HepG2 (cell line): ENCODE data around the gene MGARP. TPM values are rescaled to one million over a fixed set of nuclear protein-coding genes. Genes with fewer than 3 reads are reported as not detected.

Source experiments
- ATAC-seq: fragments of 200-7000 bp; cut with Tn5 transposase; 3 replicates; pipeline ENCODE4 v1.9.1; 2020; ENCODE audit warnings: mild to moderate bottlenecking, moderate library complexity
- BruUV-seq: library from RNA; stranded (reverse); fragments of 400-500 nt; replicated peaks from 2 replicates; lab custom pipeline; 2021; lab: Mats Ljungman, UMichigan
- CTCF ChIA-PET: fragments of 300-600 bp; formaldehyde crosslinking; extraction: SDS; loops from one replicate; lab custom pipeline; 2021; ENCODE audit warnings: low total read pairs, inconsistent platforms, low intra/inter-chr PET ratio; lab: Yijun Ruan, JAX
- POLR2A ChIA-PET: fragments of 350-600 bp; sonication (Branson Sonifier 250); formaldehyde crosslinking; loops from one replicate; lab custom pipeline; 2020; ENCODE audit warnings: antibody characterized with exemption, inconsistent platforms; lab: Yijun Ruan, JAX
- DNase-seq: peaks from one replicate; pipeline ENCODE4 v3.0.0-alpha.2; 2015; ENCODE audit warnings: low spot score
- FAIRE-seq: peaks from 3 replicates; lab custom pipeline; 2011; peaks lifted over from hg19 to GRCh38; lab: Jason Lieb, UNC
- H2AFZ ChIP-seq: one replicate; pipeline ENCODE4 v1.6.1; 2011; ENCODE audit warnings: low read length, inconsistent platforms
- H3K27ac ChIP-seq: fragments of 300-600 bp; 3 replicates; pipeline ENCODE4 v1.8.0; 2011; ENCODE audit warnings: mixed run types, mild to moderate bottlenecking, mixed read lengths, low read length, inconsistent platforms; ENCODE audit not compliant: insufficient read depth; ENCODE audit errors: extremely low read length
- H3K27me3 ChIP-seq, 2 experiments: fragments of 200-600 bp in 1 of 2; 2 replicates in 1 of 2; 3 replicates in 1 of 2; pipeline versions ENCODE4 v1.6.0 to v1.8.0; 2011; ENCODE audit warnings: low read length in 2 of 2, mild to moderate bottlenecking in 2 of 2, moderate library complexity in 2 of 2, inconsistent platforms in 1 of 2; ENCODE audit not compliant: insufficient read depth in 2 of 2, control insufficient read depth in 1 of 2
- H3K36me3 ChIP-seq, 2 experiments: fragments of 200-600 bp in 1 of 2; replicated peaks in 1 of 2; 2 replicates in 1 of 2; 3 replicates in 1 of 2; pipeline versions ENCODE4 v1.5.1 to v1.8.0; 2011; ENCODE audit warnings: low read length in 2 of 2, inconsistent platforms in 1 of 2; ENCODE audit not compliant: insufficient read depth in 2 of 2, control insufficient read depth in 1 of 2
- H3K4me1 ChIP-seq: 2 replicates; pipeline ENCODE4 v1.5.1; 2012; ENCODE audit warnings: low read length, inconsistent platforms; ENCODE audit not compliant: insufficient read depth
- H3K4me2 ChIP-seq: 2 replicates; pipeline ENCODE4 v1.6.0; 2011; ENCODE audit warnings: low read depth, low read length, inconsistent platforms
- H3K4me3 ChIP-seq, 3 experiments: fragments of 200-600 bp in 1 of 3; sonication (generic), shearing (Covaris generic) in 1 of 3; replicated peaks in 1 of 3; 2 replicates each; pipeline ENCODE4 v1.5.1; 2011 to 2016; ENCODE audit warnings: low read length in 3 of 3, inconsistent platforms in 2 of 3, low read depth in 2 of 3, mild to moderate bottlenecking in 2 of 3, control low read depth in 1 of 3, mixed read lengths in 1 of 3; ENCODE audit not compliant: insufficient read depth in 1 of 3
- H3K79me2 ChIP-seq: one replicate; pipeline ENCODE4 v1.6.1; 2011; ENCODE audit warnings: low read length, inconsistent platforms; ENCODE audit not compliant: insufficient read depth
- H3K9ac ChIP-seq: 2 replicates; pipeline ENCODE4 v1.6.0; 2011; ENCODE audit warnings: mild to moderate bottlenecking, low read depth, low read length, inconsistent platforms; ENCODE audit not compliant: insufficient read depth
- H3K9me3 ChIP-seq: 2 replicates; pipeline ENCODE4 v1.5.1; 2012; ENCODE audit warnings: mild to moderate bottlenecking, low read length
- H4K20me1 ChIP-seq: 2 replicates; pipeline ENCODE4 v1.6.0; 2011; ENCODE audit warnings: inconsistent platforms, mild to moderate bottlenecking, low read length, moderate library complexity; ENCODE audit not compliant: insufficient read depth
- PHF21A ChIP-seq: sonication (generic); formaldehyde crosslinking; IDR thresholded peaks from 2 replicates; pipeline ENCODE4 v1.5.0; 2020; ENCODE audit warnings: mild to moderate bottlenecking, missing genetic modification reagents
- PHF5A ChIP-seq: IDR thresholded peaks from one replicate; pipeline ENCODE4 v1.6.1; 2018; ENCODE audit warnings: low read depth, missing genetic modification reagents; ENCODE audit not compliant: unreplicated experiment
- ZNF18 ChIP-seq: sonication (generic); formaldehyde crosslinking; IDR thresholded peaks from 2 replicates; pipeline ENCODE4 v1.8.0; 2022; ENCODE audit warnings: mild to moderate bottlenecking, missing genetic modification reagents; ENCODE audit not compliant: insufficient replicate concordance
- ZNF180 ChIP-seq: sonication (generic); formaldehyde crosslinking; IDR thresholded peaks from 2 replicates; pipeline ENCODE4 v1.4.0; 2020; ENCODE audit warnings: low read depth, missing genetic modification reagents, borderline replicate concordance
- ZNF383 ChIP-seq: sonication (generic); formaldehyde crosslinking; IDR thresholded peaks from 2 replicates; pipeline ENCODE4 v1.4.0; 2020; ENCODE audit warnings: missing genetic modification reagents, mild to moderate bottlenecking, borderline replicate concordance
- ZNF543 ChIP-seq: sonication (generic); formaldehyde crosslinking; IDR thresholded peaks from 2 replicates; pipeline ENCODE4 v1.4.0; 2020; ENCODE audit warnings: mild to moderate bottlenecking, missing genetic modification reagents
- ZNF704 ChIP-seq: sonication (generic); formaldehyde crosslinking; IDR thresholded peaks from 2 replicates; pipeline ENCODE4 v1.8.1; 2023; ENCODE audit warnings: mild to moderate bottlenecking, inconsistent platforms, moderate library complexity, missing genetic modification reagents, borderline replicate concordance
- ZNF709 ChIP-seq: sonication (generic); formaldehyde crosslinking; IDR thresholded peaks from 2 replicates; pipeline ENCODE4 v1.5.0; 2020; ENCODE audit warnings: mild to moderate bottlenecking, missing genetic modification reagents
- ZSCAN29 ChIP-seq: sonication (generic); formaldehyde crosslinking; conservative IDR thresholded peaks from 2 replicates; pipeline ENCODE4 v1.4.0; 2020; ENCODE audit warnings: mild to moderate bottlenecking, missing genetic modification reagents
- WGBS: methylation state at CpG from one replicate; pipeline ENCODE4 v1.1.6; 2017; ENCODE audit warnings: low lambda C conversion rate; 5-methylcytosine and 5-hydroxymethylcytosine counted together
- in situ Hi-C: cut with HindIII; loops from 2 replicates; pipeline ENCODE4 v1.10.0; 2017; ENCODE audit warnings: low pct_unique_long_range_greater_than_20kb; ENCODE audit not compliant: extremely low pct_ligation_motif_present
- intact Hi-C: fragments of 100-400 bp; cut with micrococcal nuclease; formaldehyde crosslinking; loops from one replicate; pipeline ENCODE4 v1.10.0; 2022; ENCODE audit not compliant: unreplicated experiment
- polyA plus RNA-seq, 8 experiments: library from polyadenylated mRNA; depleted of rRNA in 3 of 8; stranded (reverse) in 7 of 8; unstranded in 1 of 8; fragments of >200 nt; fragmentation: Illumina TruSeq in 4 of 8; extraction: Trizol in 4 of 8; gene quantifications; 2 replicates each; pipeline versions ENCODE4 v1.2.1 to v1.2.3, GENCODE V29; 2011 to 2016; ENCODE audit warnings: low read depth in 4 of 8, missing spikeins in 1 of 8, mixed read lengths in 1 of 8; ENCODE audit not compliant: insufficient read depth in 1 of 8
- total RNA-seq, 5 experiments: library from RNA; depleted of rRNA; stranded (reverse); fragments of >200 nt; fragmentation: Illumina TruSeq; extraction: Trizol; gene quantifications; 2 replicates each; pipeline ENCODE4 v1.2.3, GENCODE V29; 2016; ENCODE audit warnings: low read depth in 1 of 5
- TF ChIP-seq, protein P1 (sequence below): conservative IDR thresholded peaks from 2 replicates; pipeline ENCODE4 v1.6.1; 2018; ENCODE audit warnings: missing genetic modification reagents
- TF ChIP-seq, protein P2 (sequence below): sonication (generic); formaldehyde crosslinking; IDR thresholded peaks from 2 replicates; pipeline ENCODE4 v1.4.0; 2020; ENCODE audit warnings: missing genetic modification reagents

Gene MGARP
- total and polyA plus RNA-seq, 2 of the 13 experiments (the other 11 are each of a cell fraction or from before 2014, with no cell fraction given): 0.11 to 0.13 TPM

DNA sequence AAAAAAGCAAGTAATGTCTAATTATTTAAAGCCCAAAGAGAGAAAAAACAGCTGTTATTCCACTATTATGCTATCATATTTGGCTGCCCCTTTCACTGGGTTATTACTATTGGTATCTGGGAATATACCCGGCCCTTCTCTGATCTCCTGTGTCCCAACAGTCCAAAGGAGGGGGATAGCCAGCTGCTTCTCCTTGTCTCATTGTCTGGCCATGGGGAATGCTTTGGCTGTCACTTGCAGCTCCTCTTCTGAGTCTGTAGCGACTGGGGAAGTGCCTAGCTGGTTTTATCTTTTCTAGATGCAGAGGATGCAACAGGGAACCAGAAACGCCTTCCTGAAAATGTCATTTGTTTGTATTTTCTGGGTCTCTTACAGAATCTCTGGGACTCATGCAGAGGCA lies 33.9 kb downstream of the MGARP start:
- FAIRE-seq (no peak), DNase-seq (no peak), ATAC-seq (no peak)
- in situ Hi-C loops (no loop called here), intact Hi-C loops (no loop called here)
- BruUV-seq: no TSS peak
- no peak overlapping the region for H3K9ac ChIP-seq
- CTCF ChIA-PET: no interaction called here
- H3K9me3 ChIP-seq: no peaks in the 10 kb centered on the region
- H3K36me3 ChIP-seq: no peaks in the 10 kb centered on the region
- H2AFZ ChIP-seq: no peak overlapping the region
- H3K4me1 ChIP-seq: peaks cover 50% of the 10 kb centered on the region
- no peaks in the 10 kb centered on the region; a peak in 1 of 5 replicates for H3K27me3 ChIP-seq
- H3K27ac ChIP-seq: no peak overlapping the region
- WGBS: 38% methylated on average over 3 of the region's 3 CpGs
- TF ChIP-seq PHF21A (CRISPR knock-in tag) (no peak), ZNF18 (CRISPR knock-in tag) (no peak)
- POLR2A ChIA-PET: no interaction called here
- no peaks in the 10 kb centered on the region for H3K79me2 ChIP-seq
- H3K4me3 ChIP-seq: no peak overlapping the region
- no peaks in the 10 kb centered on the region for H4K20me1 ChIP-seq
- H3K4me2 ChIP-seq: no peak overlapping the region

DNA sequence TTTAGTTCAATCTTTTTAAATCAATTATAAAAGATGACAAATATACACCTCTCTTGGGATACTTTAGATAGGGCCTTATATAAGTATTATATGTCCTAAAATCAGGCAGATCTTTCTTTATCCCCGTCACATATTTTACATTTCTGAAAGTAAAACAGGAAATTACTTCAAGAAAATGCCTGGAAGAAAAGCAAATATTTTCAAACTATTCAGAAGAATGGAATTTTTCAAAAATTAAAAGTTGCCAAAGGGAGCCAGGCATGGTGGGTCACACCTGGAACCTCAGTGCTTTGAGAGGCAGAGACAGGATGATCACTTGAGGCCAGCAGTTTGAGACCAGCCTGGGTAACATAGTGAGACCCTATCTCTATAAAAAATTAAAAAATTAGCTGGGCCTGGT lies 34.4 kb downstream of the MGARP start:
- Histone ChIP-seq H3K9ac (no peak overlapping the region), H3K27me3 (no peaks in the 10 kb centered on the region; a peak in 1 of 5 replicates), H3K27ac (no peak overlapping the region), H3K4me3 (no peak overlapping the region), H4K20me1 (no peaks in the 10 kb centered on the region), H3K79me2 (no peaks in the 10 kb centered on the region), H3K4me1 (peaks cover 56% of the 10 kb centered on the region), H3K9me3 (no peaks in the 10 kb centered on the region), H3K4me2 (no peak overlapping the region), H2AFZ (no peak overlapping the region), H3K36me3 (no peaks in the 10 kb centered on the region)
- FAIRE-seq (no peak), DNase-seq (no peak), ATAC-seq (no peak)
- CTCF ChIA-PET: no interaction called here
- WGBS: 33% methylated on average over 1 of the region's 1 CpG
- intact Hi-C loops (no loop called here), in situ Hi-C loops (no loop called here)
- POLR2A ChIA-PET: no interaction called here
- BruUV-seq: no TSS peak
- TF ChIP-seq ZNF709 (CRISPR knock-in tag) (no peak), ZNF180 (CRISPR knock-in tag) (no peak), PHF5A (CRISPR knock-in tag) (no peak), PHF21A (CRISPR knock-in tag) (no peak), ZSCAN29 (CRISPR knock-in tag) (no peak), ZNF383 (CRISPR knock-in tag) (no peak), ZNF543 (CRISPR knock-in tag) (no peak), ZNF704 (CRISPR knock-in tag) (no peak)
- TF ChIP-seq, protein P1, sequence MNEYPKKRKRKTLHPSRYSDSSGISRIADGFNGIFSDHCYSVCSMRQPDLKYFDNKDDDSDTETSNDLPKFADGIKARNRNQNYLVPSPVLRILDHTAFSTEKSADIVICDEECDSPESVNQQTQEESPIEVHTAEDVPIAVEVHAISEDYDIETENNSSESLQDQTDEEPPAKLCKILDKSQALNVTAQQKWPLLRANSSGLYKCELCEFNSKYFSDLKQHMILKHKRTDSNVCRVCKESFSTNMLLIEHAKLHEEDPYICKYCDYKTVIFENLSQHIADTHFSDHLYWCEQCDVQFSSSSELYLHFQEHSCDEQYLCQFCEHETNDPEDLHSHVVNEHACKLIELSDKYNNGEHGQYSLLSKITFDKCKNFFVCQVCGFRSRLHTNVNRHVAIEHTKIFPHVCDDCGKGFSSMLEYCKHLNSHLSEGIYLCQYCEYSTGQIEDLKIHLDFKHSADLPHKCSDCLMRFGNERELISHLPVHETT (CRISPR knock-in tag): no peak
- TF ChIP-seq, protein P2, sequence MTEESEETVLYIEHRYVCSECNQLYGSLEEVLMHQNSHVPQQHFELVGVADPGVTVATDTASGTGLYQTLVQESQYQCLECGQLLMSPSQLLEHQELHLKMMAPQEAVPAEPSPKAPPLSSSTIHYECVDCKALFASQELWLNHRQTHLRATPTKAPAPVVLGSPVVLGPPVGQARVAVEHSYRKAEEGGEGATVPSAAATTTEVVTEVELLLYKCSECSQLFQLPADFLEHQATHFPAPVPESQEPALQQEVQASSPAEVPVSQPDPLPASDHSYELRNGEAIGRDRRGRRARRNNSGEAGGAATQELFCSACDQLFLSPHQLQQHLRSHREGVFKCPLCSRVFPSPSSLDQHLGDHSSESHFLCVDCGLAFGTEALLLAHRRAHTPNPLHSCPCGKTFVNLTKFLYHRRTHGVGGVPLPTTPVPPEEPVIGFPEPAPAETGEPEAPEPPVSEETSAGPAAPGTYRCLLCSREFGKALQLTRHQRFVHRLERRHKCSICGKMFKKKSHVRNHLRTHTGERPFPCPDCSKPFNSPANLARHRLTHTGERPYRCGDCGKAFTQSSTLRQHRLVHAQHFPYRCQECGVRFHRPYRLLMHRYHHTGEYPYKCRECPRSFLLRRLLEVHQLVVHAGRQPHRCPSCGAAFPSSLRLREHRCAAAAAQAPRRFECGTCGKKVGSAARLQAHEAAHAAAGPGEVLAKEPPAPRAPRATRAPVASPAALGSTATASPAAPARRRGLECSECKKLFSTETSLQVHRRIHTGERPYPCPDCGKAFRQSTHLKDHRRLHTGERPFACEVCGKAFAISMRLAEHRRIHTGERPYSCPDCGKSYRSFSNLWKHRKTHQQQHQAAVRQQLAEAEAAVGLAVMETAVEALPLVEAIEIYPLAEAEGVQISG (CRISPR knock-in tag): no peak
